Astrocyte (in vitro differentiated cells and primary cell): ENCODE measurements around the gene AZIN2. TPM values are rescaled to one million over a fixed set of nuclear protein-coding genes. Genes with fewer than 3 reads are reported as not detected.

Experiments
- DNase-seq: peaks from one replicate; pipeline ENCODE4 v3.0.0-alpha.2; 2010; ENCODE audit warnings: low read depth
- FAIRE-seq: peaks from 2 replicates; lab custom pipeline; 2011; peaks lifted over from hg19 to GRCh38; lab: Jason Lieb, UNC
- H2AFZ ChIP-seq: 2 replicates; pipeline ENCODE4 v1.6.0; 2012; ENCODE audit warnings: low read depth, low read length, inconsistent platforms
- H3K27ac ChIP-seq: 2 replicates; pipeline ENCODE4 v1.5.1; 2011; ENCODE audit warnings: low read depth, low read length, inconsistent platforms
- H3K27me3 ChIP-seq: 2 replicates; pipeline ENCODE4 v1.6.0; 2011; ENCODE audit warnings: low read length, inconsistent platforms; ENCODE audit not compliant: insufficient read depth
- H3K36me3 ChIP-seq: 2 replicates; pipeline ENCODE4 v1.5.1; 2011; ENCODE audit warnings: low read length, inconsistent platforms; ENCODE audit not compliant: insufficient read depth
- H3K4me1 ChIP-seq: 2 replicates; pipeline ENCODE4 v1.5.1; 2011; ENCODE audit warnings: low read length, inconsistent platforms; ENCODE audit not compliant: insufficient read depth
- H3K4me2 ChIP-seq: 2 replicates; pipeline ENCODE4 v1.6.0; 2012; ENCODE audit warnings: low read length, inconsistent platforms
- H3K4me3 ChIP-seq: 2 replicates; pipeline ENCODE4 v1.5.1; 2011; ENCODE audit warnings: low read depth, mild to moderate bottlenecking, low read length, inconsistent platforms; ENCODE audit not compliant: insufficient read depth
- H3K79me2 ChIP-seq: 2 replicates; pipeline ENCODE4 v1.6.0; 2012; ENCODE audit warnings: mild to moderate bottlenecking, low read length, inconsistent platforms; ENCODE audit not compliant: insufficient read depth
- H3K9ac ChIP-seq: 2 replicates; pipeline ENCODE4 v1.6.0; 2012; ENCODE audit warnings: mild to moderate bottlenecking, low read length, inconsistent platforms
- H3K9me3 ChIP-seq: 2 replicates; pipeline ENCODE4 v1.5.1; 2012; ENCODE audit warnings: low read depth, mild to moderate bottlenecking, low read length, inconsistent platforms; ENCODE audit not compliant: insufficient read depth
- H4K20me1 ChIP-seq: 2 replicates; pipeline ENCODE4 v1.6.0; 2012; ENCODE audit warnings: low read length, inconsistent platforms; ENCODE audit not compliant: insufficient read depth
- H3K27ac Mint-ChIP-seq: one replicate; pipeline ENCODE4 v1.8.0; 2021; ENCODE audit warnings: mild to moderate bottlenecking, mixed read lengths; ENCODE audit not compliant: unreplicated experiment
- H3K27me3 Mint-ChIP-seq: one replicate; pipeline ENCODE4 v1.8.0; 2021; ENCODE audit warnings: low read depth, mixed read lengths; ENCODE audit not compliant: unreplicated experiment
- H3K36me3 Mint-ChIP-seq: one replicate; pipeline ENCODE4 v1.8.0; 2021; ENCODE audit warnings: low read depth, mixed read lengths; ENCODE audit not compliant: unreplicated experiment
- H3K4me1 Mint-ChIP-seq: one replicate; pipeline ENCODE4 v1.8.0; 2021; ENCODE audit warnings: low read depth, mixed read lengths; ENCODE audit not compliant: unreplicated experiment
- H3K4me3 Mint-ChIP-seq: one replicate; pipeline ENCODE4 v1.8.0; 2021; ENCODE audit warnings: mild to moderate bottlenecking, moderate library complexity, mixed read lengths; ENCODE audit not compliant: unreplicated experiment
- H3K9me3 Mint-ChIP-seq: one replicate; pipeline ENCODE4 v1.8.0; 2021; ENCODE audit warnings: mild to moderate bottlenecking, mixed read lengths; ENCODE audit not compliant: unreplicated experiment
- CTCF ChIP-seq: IDR thresholded peaks from 2 replicates; pipeline ENCODE4 v1.5.1; 2011; ENCODE audit warnings: low read depth, mild to moderate bottlenecking, inconsistent platforms, low read length, moderate library complexity; ENCODE audit not compliant: insufficient read depth
- EZH2 ChIP-seq: IDR thresholded peaks from 2 replicates; pipeline ENCODE4 v1.6.1; 2012; ENCODE audit warnings: mild to moderate bottlenecking, low read length, inconsistent platforms; ENCODE audit not compliant: insufficient read depth
- total RNA-seq: library from RNA; stranded (reverse); gene quantifications from 2 replicates; pipeline ENCODE4 v1.2.1, GENCODE V29; 2021

The AZIN2 gene
- total RNA-seq, 1 donor from 2014 or later = 10.1 TPM

GRCh38 chr1:33143698-33144097, 62.7 kb downstream of the AZIN2 start:
- Mint-ChIP-seq H3K4me1 (peaks cover 11% of the 10 kb centered on the region), H3K36me3 (peaks cover 14% of the 10 kb centered on the region), H3K27ac (no peak overlapping the region), H3K27me3 (peaks cover 8% of the 10 kb centered on the region), H3K9me3 (no peaks in the 10 kb centered on the region), H3K4me3 (no peak overlapping the region)
- Histone ChIP-seq H3K36me3 (peaks cover 3% of the 10 kb centered on the region), H3K9ac (peak overlapping the region; percentile 35), H3K27me3 (no peaks in the 10 kb centered on the region), H2AFZ (no peak overlapping the region), H3K4me2 (peak overlapping the region; percentile 69), H3K9me3 (no peaks in the 10 kb centered on the region), H4K20me1 (no peaks in the 10 kb centered on the region), H3K27ac (peak overlapping the region; percentile 22), H3K4me3 (no peak overlapping the region), H3K4me1 (peaks cover 21% of the 10 kb centered on the region), H3K79me2 (no peaks in the 10 kb centered on the region)
- FAIRE-seq (peak; percentile 58), DNase-seq (peak; percentile 86)
- TF ChIP-seq CTCF = no peak
- TF ChIP-seq EZH2 = no peak

DNA sequence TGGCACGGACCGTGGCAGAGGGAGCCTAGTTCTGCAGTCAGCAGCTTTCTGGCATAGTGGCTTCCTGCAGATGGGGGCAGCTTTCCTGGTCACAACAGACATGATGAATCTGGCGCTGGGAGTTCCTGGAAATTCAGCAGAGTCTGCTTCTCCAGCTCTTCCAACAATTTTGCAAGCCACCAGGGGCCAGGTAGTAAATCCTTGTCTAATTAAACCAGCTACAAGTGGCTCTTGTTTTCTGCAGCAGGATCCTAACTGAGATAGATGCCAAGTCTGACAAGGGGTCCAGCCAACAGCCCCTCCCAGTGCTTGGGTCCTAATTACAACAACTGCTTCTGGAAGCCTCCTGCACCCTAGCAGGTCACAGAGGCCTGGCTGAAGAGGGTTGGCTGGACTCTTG, 65.0 kb downstream of the AZIN2 start:
- TF ChIP-seq CTCF (no peak), EZH2 (no peak)
- Histone ChIP-seq H3K27me3 (no peaks in the 10 kb centered on the region), H3K4me3 (no peak overlapping the region), H3K9ac (no peak overlapping the region), H3K36me3 (peaks cover 5% of the 10 kb centered on the region), H4K20me1 (no peaks in the 10 kb centered on the region), H3K27ac (no peak overlapping the region), H3K4me1 (peaks cover 13% of the 10 kb centered on the region), H2AFZ (no peak overlapping the region), H3K9me3 (no peaks in the 10 kb centered on the region), H3K4me2 (no peak overlapping the region), H3K79me2 (no peaks in the 10 kb centered on the region)
- Mint-ChIP-seq H3K27ac (no peak overlapping the region), H3K9me3 (no peaks in the 10 kb centered on the region), H3K36me3 (peaks cover 23% of the 10 kb centered on the region), H3K4me1 (peaks cover 22% of the 10 kb centered on the region), H3K27me3 (peaks cover 2% of the 10 kb centered on the region), H3K4me3 (no peak overlapping the region)
- DNase-seq (no peak), FAIRE-seq (no peak)

- Mint-ChIP-seq H3K4me1 (peaks cover 29% of the 10 kb centered on the region), H3K36me3 (peaks cover 27% of the 10 kb centered on the region), H3K9me3 (no peaks in the 10 kb centered on the region), H3K4me3 (no peak overlapping the region), H3K27ac (no peak overlapping the region), H3K27me3 (peaks cover 2% of the 10 kb centered on the region)
- no peak overlapping the region for H3K4me3 ChIP-seq
- peaks cover 5% of the 10 kb centered on the region for H3K36me3 ChIP-seq
- H3K79me2 ChIP-seq = no peaks in the 10 kb centered on the region
- FAIRE-seq (no peak), DNase-seq (no peak)
- no peaks in the 10 kb centered on the region for H3K27me3 ChIP-seq
- no peak overlapping the region for H3K27ac ChIP-seq
- H4K20me1 ChIP-seq = no peaks in the 10 kb centered on the region
- no peak overlapping the region for H2AFZ ChIP-seq
- H3K4me1 ChIP-seq = peaks cover 13% of the 10 kb centered on the region
- H3K9ac ChIP-seq = no peak overlapping the region
- no peaks in the 10 kb centered on the region for H3K9me3 ChIP-seq
- H3K4me2 ChIP-seq = no peak overlapping the region
- TF ChIP-seq EZH2 = no peak
- TF ChIP-seq CTCF = no peak
Observed at GRCh38 chr1:33147275-33147996, 66.5 kb downstream of the AZIN2 start.
